Measurements from ENCODE around the gene RBM33. TPM values are rescaled to one million over a fixed set of nuclear protein-coding genes. Genes with fewer than 3 reads are reported as not detected.

RBM33 gene
- total RNA-seq, 2 donors from 2014 or later, result 56.9 to 60.2 TPM

DNA sequence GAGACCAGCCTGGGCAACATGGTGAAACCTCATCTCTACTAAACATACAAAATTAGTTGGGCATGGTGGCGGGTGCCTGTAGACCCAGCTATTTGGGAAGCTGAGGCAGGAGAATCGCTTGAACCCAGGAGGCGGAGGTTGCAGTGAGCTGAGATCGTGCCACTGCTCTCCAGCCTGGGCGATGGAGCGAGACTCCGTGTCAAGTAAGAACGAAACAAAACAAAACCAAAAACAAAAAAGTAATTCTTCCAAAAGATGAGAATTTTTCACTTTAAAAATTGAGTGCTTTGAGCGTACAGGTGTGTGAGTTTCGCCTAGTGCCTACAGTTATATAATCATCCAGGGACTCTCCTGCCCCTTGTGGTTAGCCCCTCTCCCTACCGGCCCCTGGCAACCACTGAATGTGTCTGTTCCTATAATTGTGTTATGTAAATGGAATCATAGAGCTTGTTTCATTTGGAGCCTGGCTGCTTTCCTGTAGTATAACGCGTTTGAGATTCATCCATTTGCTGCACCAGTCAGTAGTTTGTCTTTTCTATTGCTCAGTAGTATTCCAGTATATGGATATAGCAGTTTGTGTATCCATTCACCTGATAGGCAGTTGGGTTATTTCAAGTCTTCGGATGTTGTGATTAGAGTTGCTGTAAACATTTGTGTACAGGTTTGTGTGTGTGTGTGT lies 80.0 kb downstream of the RBM33 start:
- TF ChIP-seq, protein P1, sequence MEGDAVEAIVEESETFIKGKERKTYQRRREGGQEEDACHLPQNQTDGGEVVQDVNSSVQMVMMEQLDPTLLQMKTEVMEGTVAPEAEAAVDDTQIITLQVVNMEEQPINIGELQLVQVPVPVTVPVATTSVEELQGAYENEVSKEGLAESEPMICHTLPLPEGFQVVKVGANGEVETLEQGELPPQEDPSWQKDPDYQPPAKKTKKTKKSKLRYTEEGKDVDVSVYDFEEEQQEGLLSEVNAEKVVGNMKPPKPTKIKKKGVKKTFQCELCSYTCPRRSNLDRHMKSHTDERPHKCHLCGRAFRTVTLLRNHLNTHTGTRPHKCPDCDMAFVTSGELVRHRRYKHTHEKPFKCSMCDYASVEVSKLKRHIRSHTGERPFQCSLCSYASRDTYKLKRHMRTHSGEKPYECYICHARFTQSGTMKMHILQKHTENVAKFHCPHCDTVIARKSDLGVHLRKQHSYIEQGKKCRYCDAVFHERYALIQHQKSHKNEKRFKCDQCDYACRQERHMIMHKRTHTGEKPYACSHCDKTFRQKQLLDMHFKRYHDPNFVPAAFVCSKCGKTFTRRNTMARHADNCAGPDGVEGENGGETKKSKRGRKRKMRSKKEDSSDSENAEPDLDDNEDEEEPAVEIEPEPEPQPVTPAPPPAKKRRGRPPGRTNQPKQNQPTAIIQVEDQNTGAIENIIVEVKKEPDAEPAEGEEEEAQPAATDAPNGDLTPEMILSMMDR (IDR thresholded peaks at IDR 0.05), result no peak
- Histone ChIP-seq H3K9me3 (no peaks in the 10 kb centered on the region), H3K27ac (no peak overlapping the region), H3K9ac (ENCODE audit: low read depth in 2 of 2, low read length in 2 of 2) (no peak overlapping the region), H3K36me3 (no peaks in the 10 kb centered on the region), H3K4me3 (no peak overlapping the region), H3K4me1 (no peaks in the 10 kb centered on the region), H3K27me3 (no peaks in the 10 kb centered on the region)
- DNase-seq, result no peak
- intact Hi-C loops (cut with DNase I), result no loop called here

DNA sequence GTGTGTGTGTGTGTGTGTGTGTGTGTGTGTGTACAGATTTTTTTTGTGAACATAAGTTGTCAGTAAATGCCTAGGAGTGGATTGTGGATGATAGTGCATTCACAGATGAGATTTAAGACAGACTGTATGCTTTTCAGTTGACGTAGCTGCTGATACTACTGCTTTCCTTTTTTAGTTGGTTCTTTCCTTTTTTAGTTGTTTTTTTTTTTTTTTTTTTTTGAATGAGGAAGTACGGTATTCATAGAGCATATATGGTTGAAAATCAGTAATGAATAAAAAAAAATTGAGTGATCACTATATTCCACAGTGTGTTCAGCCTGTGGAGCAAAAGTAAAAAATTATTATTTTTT lies 80.5 kb downstream of the RBM33 start:
- no peaks in the 10 kb centered on the region for H3K27me3 ChIP-seq
- H3K27ac ChIP-seq, result no peak overlapping the region
- DNase-seq, result no peak
- no peaks in the 10 kb centered on the region for H3K36me3 ChIP-seq
- no peak overlapping the region for H3K9ac ChIP-seq (ENCODE audit: low read depth in 2 of 2, low read length in 2 of 2)
- no peak overlapping the region for H3K4me3 ChIP-seq
- TF ChIP-seq, protein P1 (IDR thresholded peaks at IDR 0.05), result no peak
- H3K4me1 ChIP-seq, result no peaks in the 10 kb centered on the region
- intact Hi-C loops (cut with DNase I), result no loop called here
- H3K9me3 ChIP-seq, result no peaks in the 10 kb centered on the region

DNA sequence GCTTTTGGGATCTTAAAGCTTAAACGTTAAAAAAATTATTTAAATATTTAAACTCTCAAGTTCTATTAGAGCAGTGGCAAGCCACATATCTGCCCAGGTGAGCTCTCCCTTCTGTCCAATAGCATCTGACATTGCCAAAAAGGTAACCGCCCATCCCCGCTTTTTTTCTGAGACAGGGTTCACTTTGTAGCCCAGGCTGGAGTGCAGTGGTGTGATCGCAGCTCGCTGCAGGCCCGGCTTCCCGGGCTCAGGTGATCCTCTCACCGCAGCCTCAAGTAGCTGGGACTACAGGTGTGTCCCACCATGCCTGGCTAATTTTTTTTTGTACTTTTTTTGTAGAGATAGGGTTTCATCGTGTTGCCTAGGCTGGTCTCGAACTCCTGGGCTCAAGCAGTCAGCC lies 83.2 kb downstream of the RBM33 start:
- Histone ChIP-seq H3K4me3 (no peak overlapping the region), H3K27ac (no peak overlapping the region), H3K4me1 (no peaks in the 10 kb centered on the region), H3K36me3 (no peaks in the 10 kb centered on the region), H3K27me3 (no peaks in the 10 kb centered on the region), H3K9ac (ENCODE audit: low read depth in 2 of 2, low read length in 2 of 2) (no peak overlapping the region), H3K9me3 (no peaks in the 10 kb centered on the region)
- DNase-seq, result no peak
- TF ChIP-seq, protein P1 (IDR thresholded peaks at IDR 0.05), result no peak
- intact Hi-C loops (cut with DNase I), result no loop called here

DNA sequence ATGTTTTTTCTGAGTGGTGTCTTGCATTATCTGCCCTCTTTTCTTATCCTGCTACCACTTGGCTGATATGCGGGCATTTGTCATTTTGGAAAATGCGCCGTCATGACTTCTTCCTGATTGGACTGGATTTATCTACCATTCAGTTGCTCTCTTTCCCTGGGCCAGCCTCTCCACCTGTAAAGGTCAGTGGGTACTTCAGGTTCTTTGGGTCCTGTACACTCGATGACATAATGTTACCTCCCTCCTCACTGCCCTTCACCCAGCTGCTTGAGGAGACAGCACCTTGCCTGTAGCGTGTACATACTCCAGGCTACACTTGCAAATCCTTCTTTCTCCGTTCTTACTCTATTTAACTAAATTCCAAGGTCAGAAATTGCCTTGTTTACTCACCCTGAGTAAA lies 83.7 kb downstream of the RBM33 start:
- intact Hi-C loops (cut with DNase I), result no loop called here
- TF ChIP-seq, protein P1 (IDR thresholded peaks at IDR 0.05), result no peak
- no peak for DNase-seq
- Histone ChIP-seq H3K4me3 (no peak overlapping the region), H3K27ac (no peak overlapping the region), H3K36me3 (no peaks in the 10 kb centered on the region), H3K9ac (ENCODE audit: low read depth in 2 of 2, low read length in 2 of 2) (no peak overlapping the region), H3K4me1 (no peaks in the 10 kb centered on the region), H3K9me3 (no peaks in the 10 kb centered on the region), H3K27me3 (no peaks in the 10 kb centered on the region)

DNA sequence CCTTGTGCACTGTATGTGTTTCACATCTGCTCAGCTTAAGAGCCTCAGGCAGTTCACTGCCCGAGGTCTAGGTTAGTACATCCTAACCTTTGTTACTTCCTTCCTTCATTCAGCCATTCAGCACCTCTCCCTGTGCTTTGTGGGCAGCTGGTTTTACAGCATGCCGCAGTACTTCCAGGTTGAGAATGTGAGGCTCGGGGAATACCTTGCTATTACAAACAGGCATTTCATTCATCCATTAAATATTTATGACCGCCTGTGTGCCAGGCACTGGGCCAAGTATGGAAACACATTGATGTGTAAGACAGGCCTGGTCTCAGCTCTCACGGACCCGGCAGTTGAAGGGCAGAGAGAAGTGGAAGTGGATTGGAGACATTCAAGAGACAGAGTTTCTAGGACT lies 85.4 kb downstream of the RBM33 start:
- Histone ChIP-seq H3K4me3 (no peak overlapping the region), H3K27ac (no peak overlapping the region), H3K9me3 (no peaks in the 10 kb centered on the region), H3K36me3 (no peaks in the 10 kb centered on the region), H3K9ac (ENCODE audit: low read depth in 2 of 2, low read length in 2 of 2) (no peak overlapping the region), H3K27me3 (no peaks in the 10 kb centered on the region), H3K4me1 (no peaks in the 10 kb centered on the region)
- intact Hi-C loops (cut with DNase I), result no loop called here
- DNase-seq, result peak; percentile 34
- TF ChIP-seq, protein P1 (IDR thresholded peaks at IDR 0.05), result no peak
